Neural progenitor cell (in vitro differentiated cells): ENCODE measurements around the gene ZNRF1. TPM values are rescaled to one million over a fixed set of nuclear protein-coding genes. Genes with fewer than 3 reads are reported as not detected.

Experiments used
- DNase-seq: peaks from one replicate; pipeline ENCODE4 v3.0.0-alpha.2; 2016; ENCODE audit warnings: low spot score
- H2AFZ ChIP-seq: fragments of 200-600 bp; sonication (generic); replicated peaks from 2 replicates; pipeline ENCODE4 v1.6.1; 2016; ENCODE audit warnings: antibody characterized with exemption
- H3F3A ChIP-seq: fragments of 200-600 bp; sonication (generic); 2 replicates; pipeline ENCODE4 v1.6.1; 2016; ENCODE audit warnings: antibody characterized with exemption, low read depth
- H3K27ac ChIP-seq: fragments of 200-600 bp; sonication (generic); 2 replicates; pipeline ENCODE4 v1.5.1; 2016; ENCODE audit warnings: mild to moderate bottlenecking
- H3K27me3 ChIP-seq: fragments of 200-600 bp; sonication (generic); 2 replicates; pipeline ENCODE4 v1.6.1; 2016; ENCODE audit warnings: mild to moderate bottlenecking, moderate library complexity
- H3K36me3 ChIP-seq: fragments of 200-600 bp; sonication (generic); 2 replicates; pipeline ENCODE4 v1.5.1; 2016
- H3K4me1 ChIP-seq: fragments of 200-600 bp; sonication (generic); 2 replicates; pipeline ENCODE4 v1.6.1; 2016; ENCODE audit warnings: mixed run types
- H3K4me2 ChIP-seq: fragments of 200-600 bp; sonication (generic); 2 replicates; pipeline ENCODE4 v1.6.1; 2016
- H3K4me3 ChIP-seq: fragments of 200-600 bp; sonication (generic); 2 replicates; pipeline ENCODE4 v1.5.1; 2016
- H3K79me2 ChIP-seq: fragments of 200-600 bp; sonication (generic); 2 replicates; pipeline ENCODE4 v1.6.1; 2016; ENCODE audit warnings: low read depth
- H3K9ac ChIP-seq: fragments of 200-600 bp; sonication (generic); 2 replicates; pipeline ENCODE4 v1.6.1; 2016
- H3K9me3 ChIP-seq: fragments of 200-600 bp; sonication (generic); 2 replicates; pipeline ENCODE4 v1.5.1; 2016; ENCODE audit warnings: low read depth
- H4K20me1 ChIP-seq: fragments of 200-600 bp; sonication (generic); 2 replicates; pipeline ENCODE4 v1.6.1; 2016; ENCODE audit warnings: low read depth
- H3K27ac Mint-ChIP-seq: 3 replicates; pipeline ENCODE4 v1.8.0; 2021; ENCODE audit warnings: mixed read lengths
- H3K27me3 Mint-ChIP-seq: 2 replicates; pipeline ENCODE4 v1.8.0; 2022; ENCODE audit warnings: low read depth, mild to moderate bottlenecking, inconsistent platforms, moderate library complexity, mixed read lengths; ENCODE audit not compliant: insufficient read depth
- H3K36me3 Mint-ChIP-seq: 3 replicates; pipeline ENCODE4 v1.8.0; 2021; ENCODE audit warnings: mixed read lengths
- H3K4me1 Mint-ChIP-seq: 3 replicates; pipeline ENCODE4 v1.8.0; 2021; ENCODE audit warnings: mixed read lengths
- H3K4me3 Mint-ChIP-seq: 3 replicates; pipeline ENCODE4 v1.8.0; 2021; ENCODE audit warnings: mild to moderate bottlenecking, moderate library complexity, mixed read lengths
- H3K9me3 Mint-ChIP-seq: 3 replicates; pipeline ENCODE4 v1.8.0; 2020; ENCODE audit warnings: mixed read lengths
- EZH2 ChIP-seq: fragments of 200-600 bp; sonication (generic); IDR thresholded peaks from 2 replicates; pipeline ENCODE4 v1.6.1; 2017; ENCODE audit warnings: antibody characterized with exemption, mild to moderate bottlenecking, moderate library complexity
- EZH2phosphoT487 ChIP-seq: fragments of 200-600 bp; sonication (generic); IDR thresholded peaks from 2 replicates; pipeline ENCODE4 v1.6.1; 2017; ENCODE audit warnings: antibody characterized with exemption
- total RNA-seq: library from RNA; depleted of rRNA; stranded (reverse); fragments of >200 nt; gene quantifications from 2 replicates; pipeline ENCODE4 v1.2.3, GENCODE V29; 2015; ENCODE audit warnings: low replicate concordance
- TF ChIP-seq, protein P1 (sequence below): fragments of 200-600 bp; sonication (generic); IDR thresholded peaks from 2 replicates; pipeline ENCODE4 v1.5.1; 2017; ENCODE audit warnings: antibody characterized with exemption, mild to moderate bottlenecking

ZNRF1 gene
- total RNA-seq, 1 donor from 2014 or later = 9.3 TPM

GRCh38 chr16:75053791-75054555, 55.1 kb downstream of the ZNRF1 start:
- Histone ChIP-seq H3K9me3 (no peaks in the 10 kb centered on the region), H3K27ac (peak overlapping the region; percentile 14), H3F3A (peaks cover 10% of the 10 kb centered on the region), H4K20me1 (peaks cover 49% of the 10 kb centered on the region), H3K4me2 (peak overlapping the region; percentile 21), H3K79me2 (peaks cover 99% of the 10 kb centered on the region), H2AFZ (no peak overlapping the region), H3K9ac (no peak overlapping the region), H3K4me3 (no peak overlapping the region), H3K36me3 (no peaks in the 10 kb centered on the region), H3K4me1 (peaks cover 17% of the 10 kb centered on the region), H3K27me3 (no peaks in the 10 kb centered on the region)
- Mint-ChIP-seq H3K9me3 (peaks cover 19% of the 10 kb centered on the region), H3K4me3 (no peak overlapping the region), H3K27ac (peak overlapping the region; percentile 76), H3K27me3 (no peaks in the 10 kb centered on the region), H3K4me1 (peaks cover 20% of the 10 kb centered on the region), H3K36me3 (peaks cover 39% of the 10 kb centered on the region)
- no peak for DNase-seq
- TF ChIP-seq, protein P1, sequence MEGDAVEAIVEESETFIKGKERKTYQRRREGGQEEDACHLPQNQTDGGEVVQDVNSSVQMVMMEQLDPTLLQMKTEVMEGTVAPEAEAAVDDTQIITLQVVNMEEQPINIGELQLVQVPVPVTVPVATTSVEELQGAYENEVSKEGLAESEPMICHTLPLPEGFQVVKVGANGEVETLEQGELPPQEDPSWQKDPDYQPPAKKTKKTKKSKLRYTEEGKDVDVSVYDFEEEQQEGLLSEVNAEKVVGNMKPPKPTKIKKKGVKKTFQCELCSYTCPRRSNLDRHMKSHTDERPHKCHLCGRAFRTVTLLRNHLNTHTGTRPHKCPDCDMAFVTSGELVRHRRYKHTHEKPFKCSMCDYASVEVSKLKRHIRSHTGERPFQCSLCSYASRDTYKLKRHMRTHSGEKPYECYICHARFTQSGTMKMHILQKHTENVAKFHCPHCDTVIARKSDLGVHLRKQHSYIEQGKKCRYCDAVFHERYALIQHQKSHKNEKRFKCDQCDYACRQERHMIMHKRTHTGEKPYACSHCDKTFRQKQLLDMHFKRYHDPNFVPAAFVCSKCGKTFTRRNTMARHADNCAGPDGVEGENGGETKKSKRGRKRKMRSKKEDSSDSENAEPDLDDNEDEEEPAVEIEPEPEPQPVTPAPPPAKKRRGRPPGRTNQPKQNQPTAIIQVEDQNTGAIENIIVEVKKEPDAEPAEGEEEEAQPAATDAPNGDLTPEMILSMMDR = no peak
- no peak for TF ChIP-seq EZH2
- no peak for TF ChIP-seq EZH2phosphoT487

GRCh38 chr16:75054556-75054947, 55.7 kb downstream of the ZNRF1 start:
- H3K4me3 ChIP-seq = no peak overlapping the region
- no peak overlapping the region for H3K4me3 Mint-ChIP-seq
- no peaks in the 10 kb centered on the region for H3K27me3 ChIP-seq
- no peak for DNase-seq
- H3K9ac ChIP-seq = no peak overlapping the region
- H3K27me3 Mint-ChIP-seq = no peaks in the 10 kb centered on the region
- no peak for TF ChIP-seq EZH2
- no peak for TF ChIP-seq EZH2phosphoT487
- TF ChIP-seq, protein P1 = no peak
- peaks cover 17% of the 10 kb centered on the region for H3K4me1 ChIP-seq
- peaks cover 49% of the 10 kb centered on the region for H4K20me1 ChIP-seq
- H2AFZ ChIP-seq = no peak overlapping the region
- H3K36me3 Mint-ChIP-seq = peaks cover 42% of the 10 kb centered on the region
- H3K79me2 ChIP-seq = peaks cover 99% of the 10 kb centered on the region
- peaks cover 20% of the 10 kb centered on the region for H3K4me1 Mint-ChIP-seq
- no peak overlapping the region for H3K27ac ChIP-seq
- no peak overlapping the region for H3K4me2 ChIP-seq
- no peaks in the 10 kb centered on the region for H3K9me3 ChIP-seq
- H3K27ac Mint-ChIP-seq = no peak overlapping the region
- H3F3A ChIP-seq = peaks cover 10% of the 10 kb centered on the region
- H3K9me3 Mint-ChIP-seq = peaks cover 19% of the 10 kb centered on the region
- H3K36me3 ChIP-seq = no peaks in the 10 kb centered on the region

DNA sequence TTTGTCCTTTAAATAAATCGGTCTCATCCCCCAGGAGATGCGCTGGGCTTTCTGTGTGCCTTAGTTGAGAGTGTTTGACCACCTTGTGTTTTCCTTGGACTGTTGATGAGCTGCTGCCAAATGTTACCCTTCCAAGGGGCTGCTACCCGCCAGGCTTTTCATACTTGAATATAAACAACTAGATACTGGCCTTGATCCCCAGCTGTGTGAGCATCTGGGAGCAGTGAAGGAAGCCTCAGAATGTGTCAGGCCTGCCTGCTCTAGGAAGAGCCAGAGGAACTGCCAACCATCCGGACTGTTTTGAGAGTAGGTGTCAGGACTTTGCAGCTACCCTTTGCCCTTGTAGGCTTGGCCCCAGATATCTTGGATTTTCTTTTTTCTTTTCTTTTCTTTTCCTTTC, 60.0 kb downstream of the ZNRF1 start:
- Mint-ChIP-seq H3K27me3 (no peaks in the 10 kb centered on the region), H3K36me3 (peaks cover 34% of the 10 kb centered on the region), H3K4me3 (no peak overlapping the region), H3K9me3 (peaks cover 19% of the 10 kb centered on the region), H3K27ac (no peak overlapping the region), H3K4me1 (peaks cover 21% of the 10 kb centered on the region)
- no peak for DNase-seq
- Histone ChIP-seq H3K79me2 (peaks cover 97% of the 10 kb centered on the region), H3K9me3 (no peaks in the 10 kb centered on the region), H3K27me3 (no peaks in the 10 kb centered on the region), H3K27ac (no peak overlapping the region), H3K4me2 (no peak overlapping the region), H2AFZ (no peak overlapping the region), H3K36me3 (no peaks in the 10 kb centered on the region), H3F3A (no peaks in the 10 kb centered on the region), H3K4me1 (peaks cover 5% of the 10 kb centered on the region), H3K4me3 (no peak overlapping the region), H4K20me1 (peaks cover 42% of the 10 kb centered on the region), H3K9ac (no peak overlapping the region)
- TF ChIP-seq EZH2 = no peak
- no peak for TF ChIP-seq EZH2phosphoT487
- TF ChIP-seq, protein P1 = no peak
